OCI-LY1 (cell line): Measurements from ENCODE around the gene NEUROD1.

Source experiments
- CTCF ChIP-seq: fragments of 200-600 bp; sonication (generic), shearing (Covaris generic); IDR thresholded peaks from 2 replicates; pipeline ENCODE4 v1.5.1; 2017; ENCODE audit warnings: mild to moderate bottlenecking, antibody characterized with exemption, low read length, moderate library complexity, mixed read lengths
- EZH2 ChIP-seq: fragments of 200-600 bp; sonication (generic), shearing (Covaris generic); IDR thresholded peaks from 2 replicates; pipeline ENCODE4 v1.8.0; 2017; ENCODE audit warnings: borderline replicate concordance, mixed run types, mild to moderate bottlenecking, antibody characterized with exemption, low read length, moderate library complexity, mixed read lengths

- TF ChIP-seq CTCF (no peak), EZH2 (no peak)
Measured at GRCh38 chr2:181655519-181655918, 24.8 kb downstream of the NEUROD1 start.
